HEK293 (cell line): ENCODE data around the gene RNF121.
A peak's percentile ranks its signal among the peaks of the same experiment; 100 is the strongest.

Experiments used
- CTCF ChIA-PET: fragments of 350-600 bp; formaldehyde crosslinking; extraction: SDS; loops from one replicate; lab custom pipeline; 2021; ENCODE audit warnings: antibody characterized with exemption; lab: Yijun Ruan, JAX
- POLR2A ChIA-PET: fragments of 300-600 bp; formaldehyde crosslinking; extraction: SDS; loops from one replicate; lab custom pipeline; 2020; ENCODE audit warnings: antibody characterized with exemption, inconsistent platforms; lab: Yijun Ruan, JAX
- H3K27ac ChIP-seq: fragments of 200-500 bp; sonication (Bioruptor generic); 2 replicates; pipeline ENCODE4 v1.5.1; 2014; ENCODE audit warnings: low read depth, low read length, control low read depth, inconsistent platforms; ENCODE audit errors: extremely low read depth
- H3K36me3 ChIP-seq, 2 experiments: fragments of 200-500 bp in 1 of 2; sonication (Bioruptor generic) in 1 of 2; 1 replicate in 1 of 2; 2 replicates in 1 of 2; pipeline ENCODE4 v1.5.1; 2014 to 2017; ENCODE audit warnings: inconsistent platforms in 2 of 2, low read length in 2 of 2; ENCODE audit not compliant: control insufficient read depth in 2 of 2, insufficient read depth in 1 of 2
- H3K4me1 ChIP-seq: fragments of 200-500 bp; sonication (Bioruptor generic); 2 replicates; pipeline ENCODE4 v1.5.1; 2014; ENCODE audit warnings: mild to moderate bottlenecking, low read length, inconsistent platforms; ENCODE audit not compliant: control insufficient read depth, insufficient read depth
- H3K4me3 ChIP-seq: 2 replicates; pipeline ENCODE4 v1.5.1; 2011; ENCODE audit warnings: low read depth, mild to moderate bottlenecking, control low read depth, low read length, moderate library complexity
- H3K9me3 ChIP-seq: fragments of 200-500 bp; sonication (Bioruptor generic); 2 replicates; pipeline ENCODE4 v1.5.1; 2014; ENCODE audit warnings: low read depth, low read length, inconsistent platforms; ENCODE audit not compliant: control insufficient read depth, insufficient read depth
- BCL11B ChIP-seq: fragments of 450-650 bp; formaldehyde crosslinking; IDR thresholded peaks from 2 replicates; pipeline ENCODE4 v1.5.1; 2016; ENCODE audit warnings: low read depth, missing biosample characterization, missing genetic modification characterization
- GLIS2 ChIP-seq: fragments of 450-650 bp; formaldehyde crosslinking; IDR thresholded peaks from 2 replicates; pipeline ENCODE4 v1.5.1; 2016; ENCODE audit warnings: missing biosample characterization, missing genetic modification characterization
- IKZF3 ChIP-seq: fragments of 450-650 bp; IDR thresholded peaks from 2 replicates; pipeline ENCODE4 v1.5.0; 2018; ENCODE audit warnings: missing biosample characterization, mild to moderate bottlenecking, missing genetic modification characterization, moderate library complexity
- KLF1 ChIP-seq: fragments of 450-650 bp; formaldehyde crosslinking; IDR thresholded peaks from 2 replicates; pipeline ENCODE4 v1.5.1; 2016; ENCODE audit warnings: missing biosample characterization, missing genetic modification characterization
- KLF9 ChIP-seq: fragments of 450-650 bp; formaldehyde crosslinking; IDR thresholded peaks from 2 replicates; pipeline ENCODE4 v1.5.1; 2016; ENCODE audit warnings: missing biosample characterization, missing genetic modification characterization, low read depth
- REPIN1 ChIP-seq: fragments of 450-650 bp; formaldehyde crosslinking; IDR thresholded peaks from 2 replicates; pipeline ENCODE4 v1.5.1; 2017; ENCODE audit warnings: missing biosample characterization, missing genetic modification characterization, low read depth
- SALL2 ChIP-seq: fragments of 450-650 bp; formaldehyde crosslinking; IDR thresholded peaks from 2 replicates; pipeline ENCODE4 v1.5.0; 2017; ENCODE audit warnings: missing biosample characterization, mild to moderate bottlenecking, missing genetic modification characterization, borderline replicate concordance
- SP3 ChIP-seq: fragments of 450-650 bp; formaldehyde crosslinking; IDR thresholded peaks from 2 replicates; pipeline ENCODE4 v1.5.1; 2016; ENCODE audit warnings: missing biosample characterization, missing genetic modification characterization
- ZBTB21 ChIP-seq: fragments of 450-650 bp; formaldehyde crosslinking; IDR thresholded peaks from 2 replicates; pipeline ENCODE4 v1.5.1; 2017; ENCODE audit warnings: missing biosample characterization, missing genetic modification characterization
- ZIC2 ChIP-seq: fragments of 450-650 bp; formaldehyde crosslinking; IDR thresholded peaks from 2 replicates; pipeline ENCODE4 v1.5.1; 2016; ENCODE audit warnings: missing biosample characterization, missing genetic modification characterization
- ZNF132 ChIP-seq: fragments of 450-650 bp; formaldehyde crosslinking; IDR thresholded peaks from 2 replicates; pipeline ENCODE4 v1.5.1; 2017; ENCODE audit warnings: missing biosample characterization, missing genetic modification characterization, borderline replicate concordance
- ZNF133 ChIP-seq: fragments of 450-650 bp; formaldehyde crosslinking; IDR thresholded peaks from 2 replicates; pipeline ENCODE4 v1.5.1; 2016; ENCODE audit warnings: missing biosample characterization, missing genetic modification characterization
- ZNF19 ChIP-seq: fragments of 450-650 bp; formaldehyde crosslinking; IDR thresholded peaks from 2 replicates; pipeline ENCODE4; 2016; ENCODE audit warnings: missing biosample characterization, missing genetic modification characterization, low read depth
- ZNF221 ChIP-seq: fragments of 450-650 bp; formaldehyde crosslinking; IDR thresholded peaks from 2 replicates; pipeline ENCODE4 v1.5.1; 2017; ENCODE audit warnings: missing biosample characterization, missing genetic modification characterization, borderline replicate concordance
- ZNF423 ChIP-seq: fragments of 450-650 bp; formaldehyde crosslinking; IDR thresholded peaks from 2 replicates; pipeline ENCODE4 v1.5.1; 2016; ENCODE audit warnings: missing biosample characterization, missing genetic modification characterization
- ZNF473 ChIP-seq: fragments of 450-650 bp; formaldehyde crosslinking; IDR thresholded peaks from 2 replicates; pipeline ENCODE4 v1.5.1; 2017; ENCODE audit warnings: missing biosample characterization, missing genetic modification characterization
- ZNF501 ChIP-seq: fragments of 450-650 bp; formaldehyde crosslinking; IDR thresholded peaks from 2 replicates; pipeline ENCODE4 v1.5.1; 2016; ENCODE audit warnings: missing biosample characterization, missing genetic modification characterization
- ZNF549 ChIP-seq: fragments of 450-650 bp; IDR thresholded peaks from 2 replicates; pipeline ENCODE4 v1.5.1; 2018; ENCODE audit warnings: missing biosample characterization, missing genetic modification characterization, mild to moderate bottlenecking, inconsistent platforms, moderate library complexity
- ZNF585B ChIP-seq: fragments of 450-650 bp; formaldehyde crosslinking; IDR thresholded peaks from 2 replicates; pipeline ENCODE4 v1.5.1; 2016; ENCODE audit warnings: missing biosample characterization, missing genetic modification characterization
- ZNF600 ChIP-seq: fragments of 450-650 bp; formaldehyde crosslinking; IDR thresholded peaks from 2 replicates; pipeline ENCODE4 v1.5.1; 2016; ENCODE audit warnings: missing biosample characterization, missing genetic modification characterization
- ZNF624 ChIP-seq: fragments of 450-650 bp; formaldehyde crosslinking; IDR thresholded peaks from 2 replicates; pipeline ENCODE4 v1.5.1; 2017; ENCODE audit warnings: missing biosample characterization, missing genetic modification characterization
- ZNF626 ChIP-seq: fragments of 450-650 bp; sonication (Bioruptor Pico); formaldehyde crosslinking; IDR thresholded peaks from 2 replicates; pipeline ENCODE4 v1.5.1; 2018; ENCODE audit warnings: missing biosample characterization, missing genetic modification characterization, inconsistent platforms
- ZNF701 ChIP-seq: fragments of 450-650 bp; formaldehyde crosslinking; IDR thresholded peaks from 2 replicates; pipeline ENCODE4 v1.5.1; 2016; ENCODE audit warnings: missing biosample characterization, missing genetic modification characterization
- ZNF830 ChIP-seq: fragments of 450-650 bp; IDR thresholded peaks from 2 replicates; pipeline ENCODE4 v1.5.0; 2018; ENCODE audit warnings: missing biosample characterization, missing genetic modification characterization, low read depth, mild to moderate bottlenecking, moderate library complexity
- ZNF843 ChIP-seq: fragments of 450-650 bp; formaldehyde crosslinking; IDR thresholded peaks from 2 replicates; pipeline ENCODE4 v1.5.1; 2016; ENCODE audit warnings: missing biosample characterization, missing genetic modification characterization
- ZXDB ChIP-seq: fragments of 450-650 bp; formaldehyde crosslinking; IDR thresholded peaks from 2 replicates; pipeline ENCODE4 v1.5.1; 2016; ENCODE audit warnings: missing biosample characterization, missing genetic modification characterization
- TF ChIP-seq, protein P1 (sequence below): fragments of 450-650 bp; formaldehyde crosslinking; IDR thresholded peaks from 2 replicates; pipeline ENCODE4 v1.5.1; 2016; ENCODE audit warnings: missing biosample characterization, missing genetic modification characterization, borderline replicate concordance
- TF ChIP-seq, protein P2 (sequence below): fragments of 450-650 bp; formaldehyde crosslinking; conservative IDR thresholded peaks from 2 replicates; pipeline ENCODE4 v1.5.1; 2016; ENCODE audit warnings: low read depth, missing biosample characterization, missing genetic modification characterization
- TF ChIP-seq, protein P3 (sequence below): fragments of 450-650 bp; formaldehyde crosslinking; IDR thresholded peaks from 2 replicates; pipeline ENCODE4 v1.5.1; 2017; ENCODE audit warnings: missing biosample characterization, missing genetic modification characterization
- TF ChIP-seq, protein P4 (sequence below): fragments of 450-650 bp; formaldehyde crosslinking; IDR thresholded peaks from 2 replicates; pipeline ENCODE4 v1.5.1; 2016; ENCODE audit warnings: missing biosample characterization, missing genetic modification characterization

The RNF121 gene

DNA sequence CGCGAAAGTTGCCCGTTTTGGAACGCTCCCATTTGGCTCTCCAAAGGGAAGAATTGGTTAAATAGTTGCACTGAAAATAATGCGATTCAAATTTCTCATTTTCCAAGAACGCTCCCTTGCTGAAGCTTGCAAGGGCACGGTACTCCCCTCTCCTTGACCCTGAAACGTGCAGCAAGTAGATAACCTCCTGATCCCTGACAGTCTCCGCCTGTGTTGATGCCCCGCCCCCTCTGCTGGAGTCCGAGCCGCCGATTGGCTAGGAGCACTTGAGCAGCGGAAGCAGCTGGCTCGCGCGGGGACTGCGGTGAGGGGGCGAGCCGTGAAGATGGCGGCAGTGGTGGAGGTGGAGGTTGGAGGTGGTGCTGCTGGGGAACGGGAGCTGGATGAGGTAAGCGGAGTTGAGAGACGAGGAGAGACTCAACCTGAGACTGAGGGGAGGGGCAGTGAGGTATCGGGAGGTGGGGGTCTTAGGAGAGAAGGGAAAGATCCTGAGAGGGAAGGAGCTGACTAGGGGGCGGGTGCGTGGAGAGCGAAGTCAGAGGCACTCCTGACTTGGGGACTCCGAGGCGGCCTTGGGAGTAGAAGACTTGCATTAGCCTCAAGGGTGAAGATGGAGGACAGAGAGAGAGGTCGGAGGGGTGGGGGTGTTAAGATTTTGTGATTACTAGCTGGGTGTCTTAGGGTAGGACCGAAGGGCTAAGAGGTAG, at the start of gene RNF121:
Gene RNF121, plus strand, starts transcription at position 310 of the 707 bp plus-strand sequence. Its CDS starts 16 bp downstream, at position 326.
- CTCF ChIA-PET = interaction anchor here (0.9 to 1.6 kb wide), 4 partner anchors 9 to 349 kb away, joined by 3 to 8 read pairs (median 4); no protein-coding TSS in a partner anchor
- Histone ChIP-seq H3K4me1 (no peaks in the 10 kb centered on the region), H3K4me3 (peak within 1 kb of the TSS; percentile 89), H3K36me3 (peaks cover 3 to 15% of the 10 kb centered on the region in 2 experiments; a peak in 1 of 3 replicates), H3K27ac (peak within 1 kb of the TSS; percentile 84), H3K9me3 (no peaks in the 10 kb centered on the region)
- POLR2A ChIA-PET = interaction anchor here (0.8 to 3.2 kb wide), 6 partner anchors 9 to 294 kb away, joined by 3 to 32 read pairs (median 6); no protein-coding TSS in a partner anchor
- TF ChIP-seq ZNF549 (tag by site-specific recombination) (no peak), ZNF473 (tag by site-specific recombination) (no peak), KLF1 (tag by site-specific recombination) (peak; percentile 30; the same call in 1 of the 2 replicates), SALL2 (no peak), ZNF701 (tag by site-specific recombination) (no peak), ZNF600 (tag by site-specific recombination) (0 out of 2 replicates have a peak, but pooled peaks have one; percentile 13), SP3 (tag by site-specific recombination) (peak; percentile 78), BCL11B (tag by site-specific recombination) (no peak), ZBTB21 (tag by site-specific recombination) (no peak), ZIC2 (tag by site-specific recombination) (peak; percentile 64), ZNF423 (tag by site-specific recombination) (no peak), KLF9 (tag by site-specific recombination) (peak; percentile 80), IKZF3 (tag by site-specific recombination) (no peak), ZXDB (peak; percentile 10), ZNF19 (tag by site-specific recombination) (no peak), REPIN1 (tag by site-specific recombination) (no peak), ZNF843 (tag by site-specific recombination) (peak; percentile 59; the same call in 1 of the 2 replicates), ZNF133 (tag by site-specific recombination) (no peak), ZNF221 (tag by site-specific recombination) (no peak), ZNF830 (no peak), GLIS2 (tag by site-specific recombination) (peak; percentile 83), ZNF501 (tag by site-specific recombination) (peak; percentile 82; the same call in 1 of the 2 replicates), ZNF132 (no peak), ZNF624 (tag by site-specific recombination) (no peak), ZNF626 (tag by site-specific recombination) (no peak), ZNF585B (no peak)
- TF ChIP-seq, protein P1, sequence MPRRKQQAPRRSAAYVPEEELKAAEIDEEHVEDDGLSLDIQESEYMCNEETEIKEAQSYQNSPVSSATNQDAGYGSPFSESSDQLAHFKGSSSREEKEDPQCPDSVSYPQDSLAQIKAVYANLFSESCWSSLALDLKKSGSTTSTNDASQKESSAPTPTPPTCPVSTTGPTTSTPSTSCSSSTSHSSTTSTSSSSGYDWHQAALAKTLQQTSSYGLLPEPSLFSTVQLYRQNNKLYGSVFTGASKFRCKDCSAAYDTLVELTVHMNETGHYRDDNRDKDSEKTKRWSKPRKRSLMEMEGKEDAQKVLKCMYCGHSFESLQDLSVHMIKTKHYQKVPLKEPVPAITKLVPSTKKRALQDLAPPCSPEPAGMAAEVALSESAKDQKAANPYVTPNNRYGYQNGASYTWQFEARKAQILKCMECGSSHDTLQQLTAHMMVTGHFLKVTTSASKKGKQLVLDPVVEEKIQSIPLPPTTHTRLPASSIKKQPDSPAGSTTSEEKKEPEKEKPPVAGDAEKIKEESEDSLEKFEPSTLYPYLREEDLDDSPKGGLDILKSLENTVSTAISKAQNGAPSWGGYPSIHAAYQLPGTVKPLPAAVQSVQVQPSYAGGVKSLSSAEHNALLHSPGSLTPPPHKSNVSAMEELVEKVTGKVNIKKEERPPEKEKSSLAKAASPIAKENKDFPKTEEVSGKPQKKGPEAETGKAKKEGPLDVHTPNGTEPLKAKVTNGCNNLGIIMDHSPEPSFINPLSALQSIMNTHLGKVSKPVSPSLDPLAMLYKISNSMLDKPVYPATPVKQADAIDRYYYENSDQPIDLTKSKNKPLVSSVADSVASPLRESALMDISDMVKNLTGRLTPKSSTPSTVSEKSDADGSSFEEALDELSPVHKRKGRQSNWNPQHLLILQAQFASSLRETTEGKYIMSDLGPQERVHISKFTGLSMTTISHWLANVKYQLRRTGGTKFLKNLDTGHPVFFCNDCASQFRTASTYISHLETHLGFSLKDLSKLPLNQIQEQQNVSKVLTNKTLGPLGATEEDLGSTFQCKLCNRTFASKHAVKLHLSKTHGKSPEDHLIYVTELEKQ (tag by site-specific recombination) = no peak
- TF ChIP-seq, protein P2, sequence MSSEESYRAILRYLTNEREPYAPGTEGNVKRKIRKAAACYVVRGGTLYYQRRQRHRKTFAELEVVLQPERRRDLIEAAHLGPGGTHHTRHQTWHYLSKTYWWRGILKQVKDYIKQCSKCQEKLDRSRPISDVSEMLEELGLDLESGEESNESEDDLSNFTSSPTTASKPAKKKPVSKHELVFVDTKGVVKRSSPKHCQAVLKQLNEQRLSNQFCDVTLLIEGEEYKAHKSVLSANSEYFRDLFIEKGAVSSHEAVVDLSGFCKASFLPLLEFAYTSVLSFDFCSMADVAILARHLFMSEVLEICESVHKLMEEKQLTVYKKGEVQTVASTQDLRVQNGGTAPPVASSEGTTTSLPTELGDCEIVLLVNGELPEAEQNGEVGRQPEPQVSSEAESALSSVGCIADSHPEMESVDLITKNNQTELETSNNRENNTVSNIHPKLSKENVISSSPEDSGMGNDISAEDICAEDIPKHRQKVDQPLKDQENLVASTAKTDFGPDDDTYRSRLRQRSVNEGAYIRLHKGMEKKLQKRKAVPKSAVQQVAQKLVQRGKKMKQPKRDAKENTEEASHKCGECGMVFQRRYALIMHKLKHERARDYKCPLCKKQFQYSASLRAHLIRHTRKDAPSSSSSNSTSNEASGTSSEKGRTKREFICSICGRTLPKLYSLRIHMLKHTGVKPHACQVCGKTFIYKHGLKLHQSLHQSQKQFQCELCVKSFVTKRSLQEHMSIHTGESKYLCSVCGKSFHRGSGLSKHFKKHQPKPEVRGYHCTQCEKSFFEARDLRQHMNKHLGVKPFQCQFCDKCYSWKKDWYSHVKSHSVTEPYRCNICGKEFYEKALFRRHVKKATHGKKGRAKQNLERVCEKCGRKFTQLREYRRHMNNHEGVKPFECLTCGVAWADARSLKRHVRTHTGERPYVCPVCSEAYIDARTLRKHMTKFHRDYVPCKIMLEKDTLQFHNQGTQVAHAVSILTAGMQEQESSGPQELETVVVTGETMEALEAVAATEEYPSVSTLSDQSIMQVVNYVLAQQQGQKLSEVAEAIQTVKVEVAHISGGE (tag by site-specific recombination) = peak; percentile 23
- TF ChIP-seq, protein P3, sequence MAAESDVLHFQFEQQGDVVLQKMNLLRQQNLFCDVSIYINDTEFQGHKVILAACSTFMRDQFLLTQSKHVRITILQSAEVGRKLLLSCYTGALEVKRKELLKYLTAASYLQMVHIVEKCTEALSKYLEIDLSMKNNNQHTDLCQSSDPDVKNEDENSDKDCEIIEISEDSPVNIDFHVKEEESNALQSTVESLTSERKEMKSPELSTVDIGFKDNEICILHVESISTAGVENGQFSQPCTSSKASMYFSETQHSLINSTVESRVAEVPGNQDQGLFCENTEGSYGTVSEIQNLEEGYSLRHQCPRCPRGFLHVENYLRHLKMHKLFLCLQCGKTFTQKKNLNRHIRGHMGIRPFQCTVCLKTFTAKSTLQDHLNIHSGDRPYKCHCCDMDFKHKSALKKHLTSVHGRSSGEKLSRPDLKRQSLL (tag by site-specific recombination) = no peak
- TF ChIP-seq, protein P4, sequence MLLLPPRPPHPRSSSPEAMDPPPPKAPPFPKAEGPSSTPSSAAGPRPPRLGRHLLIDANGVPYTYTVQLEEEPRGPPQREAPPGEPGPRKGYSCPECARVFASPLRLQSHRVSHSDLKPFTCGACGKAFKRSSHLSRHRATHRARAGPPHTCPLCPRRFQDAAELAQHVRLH (tag by site-specific recombination) = no peak
